ENCODE data around the gene MAST4. TPM values are rescaled to one million over a fixed set of nuclear protein-coding genes. Genes with fewer than 3 reads are reported as not detected.

MAST4 gene
- total RNA-seq, 2 donors from 2014 or later: 41.1 to 64.8 TPM

DNA sequence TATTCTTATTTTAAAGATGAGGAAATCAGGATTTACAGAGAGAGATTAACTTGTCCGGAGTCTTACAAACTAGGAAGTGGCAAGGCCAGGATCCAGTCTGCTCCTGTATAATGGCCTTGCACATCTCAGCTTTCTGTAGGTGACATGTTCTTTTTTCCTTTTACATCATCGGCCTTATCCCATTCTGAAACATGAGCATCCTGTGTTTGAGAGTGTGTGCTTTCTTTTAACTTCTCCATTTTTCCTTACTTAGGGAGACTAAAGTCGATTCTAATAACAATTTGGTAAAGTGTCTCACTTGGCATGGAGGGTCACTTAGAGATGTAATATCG lies 385.8 kb downstream of the MAST4 start:
- DNase-seq: no peak
- ATAC-seq: no peak
- intact Hi-C loops (cut with DNase I): no loop called here

DNA sequence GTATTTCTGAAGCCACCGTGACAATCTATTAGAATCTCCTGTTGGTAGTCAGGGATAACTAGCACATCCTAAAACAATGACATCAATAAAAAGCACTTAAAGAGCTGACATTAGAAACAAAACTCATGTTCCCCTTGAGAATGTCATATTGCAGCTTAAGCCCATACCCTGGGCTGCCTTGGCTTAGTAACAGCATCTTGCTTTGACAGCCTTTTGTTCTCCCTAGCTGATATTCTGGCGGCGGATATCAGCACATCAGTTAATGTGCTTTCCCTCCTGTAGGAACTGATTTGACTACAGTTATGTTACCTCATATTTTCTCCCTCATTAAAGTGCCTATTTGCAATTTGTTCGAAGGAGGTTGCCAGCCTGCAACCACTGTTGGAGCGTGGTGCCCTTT lies 386.3 kb downstream of the MAST4 start:
- DNase-seq (no peak), ATAC-seq (no peak)
- intact Hi-C loops (cut with DNase I): no loop called here

DNA sequence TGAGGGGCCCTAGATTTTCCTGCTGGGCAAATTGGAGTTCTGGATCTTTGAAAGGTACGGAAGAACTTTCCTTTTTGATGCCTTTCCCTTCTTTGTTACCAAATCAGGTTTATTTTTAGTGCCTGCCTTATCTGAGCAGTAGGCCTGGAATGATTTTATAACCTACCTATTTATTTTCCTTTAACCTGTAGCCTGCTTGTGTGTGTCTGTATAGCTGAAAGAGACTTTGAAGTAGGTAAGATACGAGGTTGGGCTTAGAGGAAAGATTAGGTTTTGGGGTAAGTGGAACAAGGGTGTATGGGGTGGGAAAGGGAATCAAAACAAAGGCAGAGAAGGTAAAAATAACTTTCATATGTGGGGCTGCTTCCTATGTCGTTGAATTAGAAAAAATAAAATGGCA lies 389.2 kb downstream of the MAST4 start:
- DNase-seq: no peak
- intact Hi-C loops (cut with DNase I): no loop called here
- no peak for ATAC-seq

DNA sequence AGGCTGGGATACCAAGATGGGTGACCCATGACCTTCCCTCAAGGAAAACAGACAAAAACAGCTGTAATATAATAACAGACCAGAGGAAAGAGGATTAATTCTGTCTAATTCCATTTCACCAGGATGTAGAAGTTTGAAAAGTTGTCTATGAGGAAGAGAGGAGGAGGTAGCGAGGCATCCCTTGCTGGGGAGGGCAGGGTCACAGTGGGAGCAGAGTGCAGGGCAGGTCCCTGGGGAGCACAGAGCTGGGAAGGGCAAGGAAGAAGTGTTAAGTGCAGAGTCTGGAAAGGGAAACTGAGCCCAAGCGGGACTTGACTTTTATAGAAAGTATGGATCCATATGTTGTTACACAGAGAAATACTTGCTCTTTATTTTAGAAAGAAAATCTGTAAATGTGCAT lies 389.8 kb downstream of the MAST4 start:
- ATAC-seq: no peak
- intact Hi-C loops (cut with DNase I): no loop called here

DNA sequence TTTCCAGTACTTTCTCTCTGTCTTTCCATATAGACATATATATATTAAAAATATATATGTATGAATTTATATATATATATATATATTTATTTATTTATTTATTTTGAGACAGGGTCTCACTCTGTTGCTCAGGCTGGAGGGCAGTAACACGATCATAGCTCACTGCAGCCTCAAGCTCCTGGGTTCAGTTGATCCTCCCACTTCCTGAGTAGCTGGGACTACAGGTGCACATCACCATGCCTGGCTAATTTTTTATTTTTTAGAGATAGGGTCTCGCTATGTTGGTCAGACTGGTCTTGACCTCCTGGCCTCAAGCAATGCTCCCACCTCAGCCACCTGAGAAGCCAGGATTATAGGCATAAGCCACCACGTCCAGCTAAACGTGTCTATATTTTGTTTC lies 390.3 kb downstream of the MAST4 start:
- intact Hi-C loops (cut with DNase I): no loop called here
- DNase-seq (no peak), ATAC-seq (no peak)

More for the DNA sequence above, 389.8 kb downstream of the MAST4 start:
- no peak for DNase-seq

DNA sequence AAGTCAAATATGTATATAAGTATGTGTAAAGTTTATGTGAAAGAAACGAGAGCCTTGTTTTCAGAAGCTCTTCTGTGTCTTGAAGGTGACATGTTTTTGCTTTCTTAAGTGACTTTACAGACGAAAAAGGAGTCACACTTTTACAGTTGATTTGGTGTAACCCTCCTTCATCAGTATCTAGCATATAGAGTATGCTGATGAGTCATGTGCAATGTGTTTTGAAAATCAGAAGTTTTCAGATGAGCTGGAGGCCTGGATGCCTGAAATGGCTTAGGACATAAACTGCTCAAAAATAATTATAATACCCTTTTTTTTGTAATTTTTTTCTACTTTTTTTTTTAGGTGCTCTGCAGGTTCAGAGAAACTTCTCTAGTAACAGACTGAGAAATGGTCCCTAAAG lies 390.9 kb downstream of the MAST4 start:
- ATAC-seq: no peak
- intact Hi-C loops (cut with DNase I): no loop called here
- DNase-seq: no peak

DNA sequence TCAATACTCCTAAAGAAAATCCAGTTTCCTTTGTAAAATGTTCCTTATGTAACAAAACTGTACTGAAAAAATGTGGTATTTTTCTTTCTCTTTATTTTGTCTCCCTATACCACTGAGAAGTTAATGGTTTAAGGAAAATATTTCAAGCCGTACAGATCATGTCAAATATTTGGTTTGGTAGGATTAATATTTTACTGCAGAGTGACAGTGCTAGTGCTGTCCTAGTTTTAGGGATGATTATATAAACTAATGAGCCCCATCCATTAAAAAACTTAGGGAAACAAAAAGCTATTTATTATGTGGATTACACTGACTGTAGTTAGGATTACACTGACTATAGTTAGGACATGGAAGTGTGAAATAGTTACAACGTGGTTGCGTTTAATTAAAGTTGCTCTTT lies 391.3 kb downstream of the MAST4 start:
- intact Hi-C loops (cut with DNase I): no loop called here
- ATAC-seq: no peak
- DNase-seq: no peak

DNA sequence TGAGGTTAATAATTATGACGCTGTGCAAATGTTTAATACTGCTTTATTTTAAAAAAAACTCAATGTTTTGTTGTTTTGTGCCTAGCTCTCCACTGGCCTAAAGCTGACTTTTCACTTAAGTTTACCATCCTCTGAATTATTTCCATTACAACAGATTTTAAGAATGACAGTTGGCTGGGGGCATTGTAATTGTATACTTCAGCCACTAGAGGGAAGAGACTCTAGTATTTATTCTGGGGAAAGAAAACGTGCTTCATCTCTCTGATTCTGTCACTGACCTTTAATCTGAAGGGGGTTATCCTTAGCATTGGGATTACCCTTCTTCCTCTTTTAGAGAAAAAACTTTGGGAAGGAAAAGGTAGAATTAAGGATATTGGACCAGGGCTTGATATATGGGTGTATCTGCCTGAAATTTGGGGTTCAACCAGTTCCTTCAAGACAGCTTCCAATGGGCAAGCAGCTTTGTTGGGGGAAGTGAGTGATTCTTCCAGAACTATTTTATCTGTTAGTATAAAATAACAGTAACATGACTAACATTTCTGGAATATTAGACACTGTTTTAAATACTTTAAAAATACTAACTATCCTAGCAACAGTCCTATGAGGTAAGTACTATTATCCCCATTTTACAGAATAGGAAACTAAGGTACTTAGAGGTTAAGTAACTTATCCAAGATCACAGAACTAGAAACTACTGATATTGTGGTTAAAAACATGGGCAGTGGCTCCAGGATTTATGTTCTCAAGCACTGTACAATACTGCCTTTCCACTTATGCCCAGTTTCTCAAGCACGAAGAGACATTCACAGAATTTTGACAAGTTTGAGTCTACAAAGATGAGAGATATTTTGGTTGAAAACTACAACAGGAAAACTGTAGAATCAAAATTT lies 392.0 kb downstream of the MAST4 start:
- ATAC-seq (peak; percentile 53 to 57), DNase-seq (no peak)
- intact Hi-C loops (cut with DNase I): no loop called here

DNA sequence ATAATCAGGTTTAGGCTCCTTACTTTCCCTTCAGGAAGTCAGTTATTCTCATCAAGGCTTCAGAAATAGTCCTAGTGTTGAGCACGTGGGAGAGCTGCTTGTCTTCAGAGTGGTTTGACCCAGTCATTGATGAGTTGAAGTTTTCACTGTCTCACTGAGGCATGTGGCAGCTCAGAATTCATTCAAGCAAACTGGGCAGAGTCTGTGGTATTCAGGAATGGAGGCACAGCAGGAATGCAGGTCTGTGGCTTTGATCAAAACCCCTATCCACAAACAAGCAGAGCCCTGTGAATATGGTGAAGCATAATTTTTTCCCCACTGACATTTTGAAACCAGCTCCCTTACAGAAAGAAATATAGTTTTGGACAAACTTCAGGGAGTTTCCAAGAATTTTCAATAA lies 393.1 kb downstream of the MAST4 start:
- intact Hi-C loops (cut with DNase I): no loop called here
- ATAC-seq: no peak
- DNase-seq: no peak

DNA sequence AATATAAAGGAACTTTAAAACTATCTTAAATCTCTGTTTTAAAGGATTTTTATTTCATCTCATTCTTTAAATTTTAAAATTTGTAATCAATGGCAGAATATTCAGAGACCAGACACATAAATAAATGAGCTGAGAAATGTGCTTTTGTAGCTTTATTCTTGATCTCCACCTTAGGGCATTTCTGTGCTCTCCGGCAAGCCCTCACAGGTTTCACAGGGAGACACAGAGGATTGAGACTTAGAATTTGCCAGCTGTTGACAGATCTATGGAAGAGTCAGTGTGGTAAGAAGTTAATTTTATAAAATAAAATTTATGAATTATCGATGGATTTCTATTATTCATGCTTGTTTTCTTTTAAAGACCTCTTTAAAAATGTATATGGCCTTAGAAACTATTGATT lies 393.6 kb downstream of the MAST4 start:
- no peak for DNase-seq
- ATAC-seq: no peak
- intact Hi-C loops (cut with DNase I): loop anchor here in 1 of 2 donors (5.0 kb wide), 1 partner anchor 158 kb away; no protein-coding TSS in a partner anchor

DNA sequence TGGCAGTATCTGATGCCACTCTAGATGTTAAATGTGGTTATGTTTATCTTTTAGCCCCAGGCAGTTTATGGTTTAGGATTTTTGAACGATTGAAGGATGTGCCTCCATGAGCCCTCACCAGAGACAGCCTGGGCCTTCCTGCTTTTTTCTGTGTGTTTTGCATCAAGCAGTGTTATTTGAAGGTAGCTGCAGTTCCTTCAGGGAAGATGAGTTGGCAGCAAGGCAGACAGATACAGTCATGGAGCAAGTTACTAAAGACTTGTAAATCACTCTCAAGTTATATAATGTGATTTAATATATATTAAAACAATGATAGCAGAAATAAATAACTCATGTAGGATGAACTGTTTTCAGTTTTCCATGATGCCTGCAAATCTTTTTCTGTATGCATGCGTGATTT lies 395.6 kb downstream of the MAST4 start:
- no peak for DNase-seq
- intact Hi-C loops (cut with DNase I): loop anchor here in 1 of 2 donors (5.0 kb wide), 1 partner anchor 156 kb away; no protein-coding TSS in a partner anchor
- ATAC-seq: no peak

DNA sequence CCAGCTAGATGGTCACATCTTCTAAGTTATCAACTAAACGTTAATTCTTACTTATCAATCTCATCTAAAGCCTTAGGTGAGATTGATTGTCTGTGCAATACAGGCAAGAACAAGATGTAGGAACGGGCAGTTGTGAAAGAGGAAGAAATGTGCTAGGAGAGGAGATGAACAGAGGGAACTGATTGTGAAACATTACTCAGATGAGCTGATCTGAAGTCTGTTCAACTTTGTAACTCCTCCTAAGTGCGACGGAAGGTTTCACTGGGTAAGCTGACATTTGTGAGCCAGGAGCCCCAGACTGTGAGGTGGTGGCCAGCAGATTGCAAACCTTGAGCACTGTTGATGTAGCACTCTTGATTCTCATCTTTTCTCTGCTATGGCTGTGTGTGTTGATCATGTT lies 396.4 kb downstream of the MAST4 start:
- DNase-seq (no peak), ATAC-seq (no peak)
- intact Hi-C loops (cut with DNase I): loop anchor here in 1 of 2 donors (5.0 kb wide), 1 partner anchor 155 kb away; no protein-coding TSS in a partner anchor

DNA sequence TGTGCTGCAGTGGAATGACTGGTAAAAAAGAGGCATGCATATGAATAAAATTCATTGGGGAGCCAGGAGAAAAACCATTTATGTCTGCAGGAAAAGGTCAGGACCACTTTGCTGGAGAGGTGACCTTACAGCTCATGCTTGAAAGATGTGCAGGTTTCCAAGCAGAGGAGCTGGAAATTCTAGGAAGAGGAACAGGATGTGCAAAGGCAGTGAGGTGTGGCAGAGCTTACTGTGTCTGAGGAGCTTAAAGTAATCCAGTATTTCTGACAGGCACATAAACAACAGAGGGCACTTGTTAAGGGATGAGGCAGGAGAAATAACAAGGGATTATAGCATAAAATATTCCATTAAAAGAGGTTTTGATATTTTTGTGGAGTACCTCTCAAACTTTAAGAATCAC lies 397.3 kb downstream of the MAST4 start:
- ATAC-seq (no peak), DNase-seq (no peak)
- intact Hi-C loops (cut with DNase I): loop anchor here in 1 of 2 donors (5.0 kb wide), 1 partner anchor 154 kb away; no protein-coding TSS in a partner anchor

DNA sequence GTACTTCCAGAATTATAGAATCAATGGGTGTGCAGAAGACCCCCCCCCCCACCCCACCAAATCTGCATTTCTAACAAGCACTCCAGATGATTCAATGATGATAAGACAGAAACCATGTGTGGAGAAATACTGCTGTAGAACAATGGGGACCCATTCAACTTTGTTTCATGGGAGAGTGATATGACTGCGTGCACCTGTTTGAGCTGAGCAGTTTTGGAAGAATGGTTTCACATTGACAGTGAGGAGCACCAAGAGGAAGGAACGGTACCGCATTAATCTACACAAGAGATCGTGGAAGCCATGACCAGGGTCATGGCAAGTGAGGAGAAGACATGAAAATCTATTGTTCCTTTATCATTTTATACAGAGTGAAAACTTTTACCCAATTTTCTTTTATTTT lies 397.7 kb downstream of the MAST4 start:
- intact Hi-C loops (cut with DNase I): loop anchor here in 1 of 2 donors (5.0 kb wide), 1 partner anchor 153 kb away; no protein-coding TSS in a partner anchor
- no peak for DNase-seq
- ATAC-seq: no peak

DNA sequence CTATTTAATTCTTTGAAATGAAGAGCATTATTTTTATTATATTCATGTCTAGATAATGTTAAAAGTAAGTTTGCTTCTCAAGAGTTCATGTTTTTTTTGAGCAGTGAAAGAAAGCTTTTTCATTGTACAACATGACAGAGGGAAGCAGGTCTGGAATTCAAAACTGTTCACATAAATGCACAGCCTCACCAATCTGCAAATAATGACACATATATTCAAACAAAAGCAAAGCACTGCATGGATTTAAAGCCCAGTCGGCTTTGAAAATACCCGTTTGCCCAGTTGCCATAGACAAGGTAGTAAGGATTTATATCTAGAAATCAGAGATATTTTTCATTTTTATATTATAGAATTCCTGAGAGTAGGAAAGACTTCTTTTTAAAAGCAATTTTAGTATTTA lies 398.6 kb downstream of the MAST4 start:
- ATAC-seq (no peak), DNase-seq (no peak)
- intact Hi-C loops (cut with DNase I): loop anchor here in 1 of 2 donors (5.0 kb wide), 1 partner anchor 153 kb away; no protein-coding TSS in a partner anchor

DNA sequence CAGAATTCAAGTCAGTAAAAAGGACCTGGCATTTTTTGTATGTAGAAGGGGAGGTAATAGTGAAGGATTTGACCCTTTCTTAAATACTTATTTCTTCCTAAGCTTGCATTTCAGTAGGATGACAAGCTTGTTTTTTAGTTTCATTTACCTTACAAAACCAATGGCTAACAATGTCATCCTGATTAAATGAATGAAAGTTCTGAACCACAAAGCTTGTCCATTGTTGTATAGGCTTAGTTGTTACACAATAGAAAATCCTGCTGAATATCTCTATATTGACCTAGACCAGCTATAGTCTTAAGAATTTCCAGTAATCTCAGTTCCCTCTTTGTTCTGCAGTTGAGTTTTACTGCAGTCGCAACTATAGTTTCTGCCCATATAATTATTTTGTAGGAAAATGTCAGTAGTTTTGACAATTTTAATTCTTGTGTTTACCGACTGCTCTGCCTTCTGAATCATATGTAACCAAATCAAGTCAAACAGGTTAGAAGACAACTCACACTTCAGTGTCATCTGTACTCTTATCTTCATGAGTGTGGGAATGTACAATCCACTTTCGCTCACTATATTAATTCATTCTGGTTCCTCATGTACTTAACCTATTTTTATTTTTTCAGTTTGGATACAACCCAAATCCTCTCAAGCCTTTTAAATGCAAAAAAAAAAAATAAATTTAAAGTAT lies 404.7 kb downstream of the MAST4 start:
- ATAC-seq: no peak
- no peak for DNase-seq
- intact Hi-C loops (cut with DNase I): loop anchor here (10.0 kb wide), 1 partner anchor 94 kb away; no protein-coding TSS in a partner anchor

DNA sequence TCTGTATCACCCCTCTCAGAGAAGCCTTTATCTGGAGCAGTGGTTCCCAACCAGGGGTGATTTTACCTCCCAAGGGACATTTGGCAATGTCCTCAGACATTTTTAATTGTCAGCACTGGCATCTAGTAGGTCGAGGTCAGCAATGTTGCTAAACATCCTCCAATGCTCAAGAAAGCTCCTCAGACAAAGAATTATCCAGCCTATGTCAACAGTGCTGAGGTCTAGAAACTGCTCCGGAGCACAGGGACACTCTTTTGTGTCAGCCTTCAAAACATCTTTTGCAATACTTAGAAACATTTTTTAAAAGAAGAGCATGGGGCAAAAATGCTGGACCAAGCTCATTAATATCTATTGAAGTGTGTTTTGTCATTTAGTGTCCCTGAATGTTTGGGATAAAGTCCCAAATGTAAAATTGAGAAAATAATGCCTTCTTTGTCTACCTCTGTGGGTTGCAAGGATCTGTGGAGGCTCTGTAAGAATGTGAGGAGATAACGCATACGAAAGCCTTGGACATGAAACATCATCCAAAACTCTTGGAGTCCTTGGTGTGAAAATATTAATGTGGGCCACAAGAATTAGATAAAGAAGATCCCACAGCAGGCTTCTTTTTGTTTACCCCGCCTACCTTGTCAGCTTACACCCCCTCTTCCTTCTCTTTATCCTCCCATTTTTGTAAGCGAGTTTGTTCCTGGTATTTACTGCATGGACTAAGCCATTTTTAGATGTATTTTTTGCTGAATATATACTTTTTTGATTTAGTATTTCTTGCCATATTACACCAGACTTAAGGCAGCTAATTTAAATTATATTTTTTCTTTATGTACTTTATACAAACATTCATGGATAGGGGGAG lies 406.9 kb downstream of the MAST4 start:
- no peak for DNase-seq
- ATAC-seq: no peak
- intact Hi-C loops (cut with DNase I): loop anchor here (10.0 kb wide), 1 partner anchor 92 kb away; no protein-coding TSS in a partner anchor

DNA sequence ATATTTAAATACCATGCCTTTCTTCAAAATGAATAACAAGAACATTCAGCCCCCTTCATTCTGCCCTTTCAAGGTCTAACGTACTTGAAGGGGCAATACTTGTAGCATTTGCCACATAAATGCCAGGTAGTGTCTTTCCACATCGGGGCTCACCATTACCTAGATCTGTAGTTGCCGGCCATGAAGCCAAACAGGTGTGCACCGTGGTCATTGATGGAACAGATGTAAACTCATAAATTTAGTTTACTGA lies 407.4 kb downstream of the MAST4 start:
- no peak for ATAC-seq
- intact Hi-C loops (cut with DNase I): loop anchor here (10.0 kb wide), 1 partner anchor 91 kb away; no protein-coding TSS in a partner anchor
- DNase-seq: no peak

DNA sequence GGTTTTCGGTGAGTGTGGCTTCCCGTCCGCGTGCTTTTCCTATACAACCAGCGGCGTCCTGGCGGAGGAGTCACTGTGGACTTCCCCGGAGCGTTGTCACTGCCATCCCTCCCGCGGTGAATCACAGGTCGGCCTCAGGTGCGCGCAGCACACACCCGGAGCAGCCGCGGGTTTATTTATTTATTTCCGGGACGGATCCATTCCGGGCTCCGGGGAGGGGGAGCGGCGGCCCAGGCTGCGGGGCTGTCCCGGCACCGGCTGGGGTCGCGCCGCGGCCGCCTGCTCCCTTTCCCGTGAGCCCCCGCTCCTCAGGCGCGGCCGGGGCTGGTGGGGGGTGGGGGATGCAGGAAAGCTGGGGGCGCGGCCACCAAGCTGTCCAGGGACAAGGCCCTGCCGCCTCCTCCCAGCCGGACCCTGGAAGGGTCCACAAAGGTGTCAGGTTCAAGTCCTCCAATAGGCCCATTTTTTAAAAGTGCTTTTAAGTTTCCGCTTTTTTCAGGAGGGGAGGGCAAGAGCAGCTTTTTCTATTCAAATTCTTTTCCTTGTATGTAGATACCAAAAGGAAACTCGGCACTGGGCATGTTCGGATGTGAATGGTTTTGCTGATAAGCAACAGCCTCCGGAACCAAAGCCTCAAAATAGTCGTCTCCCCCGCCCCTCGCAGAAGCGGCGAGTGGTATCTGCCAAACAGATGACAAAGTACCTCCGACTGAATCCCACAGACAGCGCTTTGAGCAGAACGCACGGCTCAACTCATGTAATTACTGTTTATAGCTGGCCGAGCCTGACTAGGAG lies 407.9 kb downstream of the MAST4 start:
- ATAC-seq (peak; percentile 91 to 92), DNase-seq (peak; percentile 92)
- intact Hi-C loops (cut with DNase I): loop anchor here (10.0 kb wide), 1 partner anchor 91 kb away; no protein-coding TSS in a partner anchor

All from left cardiac atrium (tissue), 4 donors.